ENCODE data around the gene DNLZ.

DNLZ gene

DNA sequence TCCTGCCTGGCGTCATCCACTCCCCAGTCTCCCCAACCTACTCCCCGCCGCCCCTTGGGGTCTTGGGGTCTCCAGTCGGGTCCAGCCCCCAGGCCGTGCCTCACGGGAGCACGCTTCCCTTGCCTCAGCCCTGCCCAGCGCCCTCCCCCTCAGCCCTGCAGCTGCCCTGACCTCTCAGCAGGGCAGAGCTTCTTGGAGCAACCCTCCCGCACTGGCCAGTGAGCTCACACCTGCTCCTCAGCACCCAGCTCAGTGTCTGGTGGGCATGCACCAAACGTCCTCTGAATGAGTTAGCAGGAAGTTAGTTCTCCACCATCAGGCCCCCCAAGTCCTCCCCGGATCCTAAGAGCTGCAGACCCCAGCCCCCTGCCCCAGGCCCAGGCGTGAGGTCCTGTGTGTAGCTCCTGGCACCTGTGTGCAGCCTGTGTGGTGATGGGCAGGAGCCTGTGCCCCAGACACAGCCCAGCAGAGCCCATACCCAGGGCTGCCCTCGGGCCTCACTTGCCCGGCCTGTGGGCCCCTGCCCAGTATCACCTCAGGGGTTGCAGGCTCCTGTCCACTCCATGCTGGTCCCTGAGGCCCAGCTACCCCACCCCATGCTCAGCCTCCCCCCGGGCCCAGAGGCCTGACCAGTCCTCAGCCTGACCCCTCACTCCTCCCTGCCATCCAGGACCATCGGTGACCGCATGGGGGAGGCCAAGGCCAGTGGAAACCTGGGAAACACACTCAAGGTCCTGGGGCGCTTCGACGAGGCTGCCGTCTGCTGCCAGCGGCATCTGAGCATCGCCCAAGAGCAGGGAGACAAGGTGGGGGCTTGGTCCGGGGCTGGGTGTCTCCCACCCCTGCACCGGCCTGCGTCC is 28.0 kb downstream of the DNLZ start:
- no peak for FAIRE-seq
- no peak for TF ChIP-seq POLR2A (IDR thresholded peaks at IDR 0.05; ENCODE audit: low read depth, low read length)
- DNase-seq (ENCODE audit: insufficient read length, low spot score): no peak

DNA sequence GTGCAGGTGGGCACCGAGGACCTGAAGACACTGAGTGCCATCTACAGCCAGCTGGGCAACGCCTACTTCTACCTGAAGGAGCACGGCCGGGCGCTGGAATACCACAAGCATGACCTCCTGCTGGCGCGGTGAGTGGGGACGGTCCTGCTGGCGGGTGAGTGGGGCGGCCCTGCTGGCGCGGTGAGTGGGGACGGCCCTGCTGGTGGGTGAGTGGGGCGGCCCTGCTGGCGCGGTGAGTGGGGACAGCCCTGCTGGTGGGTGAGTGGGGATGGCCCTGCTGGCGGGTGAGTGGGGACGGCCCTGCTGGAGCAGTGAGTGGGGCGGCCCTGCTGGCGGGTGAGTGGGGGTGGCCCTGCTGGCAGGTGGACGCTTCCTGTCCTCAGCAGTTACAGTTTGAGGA is 29.0 kb downstream of the DNLZ start:
- FAIRE-seq (no peak), DNase-seq (ENCODE audit: insufficient read length, low spot score) (no peak)
- no peak for TF ChIP-seq POLR2A (IDR thresholded peaks at IDR 0.05; ENCODE audit: low read depth, low read length)

- FAIRE-seq: no peak
- TF ChIP-seq POLR2A (IDR thresholded peaks at IDR 0.05; ENCODE audit: low read depth, low read length): no peak
Measured at GRCh38 chr9:136333486-136333885, 30.1 kb downstream of the DNLZ start.

DNA sequence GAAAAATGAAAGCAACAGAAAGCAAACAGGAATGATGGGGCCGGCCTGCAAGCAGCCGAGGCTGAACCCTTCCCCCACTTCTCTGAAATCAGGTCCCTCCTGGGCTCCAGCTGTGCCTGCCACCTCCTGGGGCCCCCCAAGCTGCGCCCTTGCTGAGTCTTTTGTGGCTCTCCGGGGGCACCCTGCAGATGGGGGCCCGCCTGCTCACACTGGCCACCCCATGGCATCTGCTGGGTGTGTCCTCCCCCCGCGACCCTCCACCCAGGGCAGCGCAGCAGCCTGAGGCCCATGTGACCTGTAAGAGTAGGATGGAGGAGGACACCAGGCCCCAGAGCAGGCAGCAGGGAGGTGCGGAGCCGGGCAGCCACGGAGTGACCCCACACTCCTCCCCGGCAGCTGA is 30.5 kb downstream of the DNLZ start:
- TF ChIP-seq POLR2A (IDR thresholded peaks at IDR 0.05; ENCODE audit: low read depth, low read length): no peak
- no peak for FAIRE-seq
- DNase-seq (ENCODE audit: insufficient read length, low spot score): no peak

More at GRCh38 chr9:136333486-136333885, 30.1 kb downstream of the DNLZ start:
- DNase-seq (ENCODE audit: insufficient read length, low spot score): no peak

- TF ChIP-seq POLR2A (IDR thresholded peaks at IDR 0.05; ENCODE audit: low read depth, low read length): no peak
- no peak for FAIRE-seq
Measured at GRCh38 chr9:136332482-136332983, 31.0 kb downstream of the DNLZ start.

GRCh38 chr9:136331556-136332481 is 31.7 kb downstream of the DNLZ start:
- FAIRE-seq: no peak
- no peak for TF ChIP-seq POLR2A (IDR thresholded peaks at IDR 0.05; ENCODE audit: low read depth, low read length)
- DNase-seq (ENCODE audit: insufficient read length, low spot score): no peak

More at GRCh38 chr9:136332482-136332983, 31.0 kb downstream of the DNLZ start:
- DNase-seq (ENCODE audit: insufficient read length, low spot score): no peak

GRCh38 chr9:136331030-136331429 is 32.5 kb downstream of the DNLZ start:
- FAIRE-seq (no peak), DNase-seq (ENCODE audit: insufficient read length, low spot score) (no peak)
- TF ChIP-seq POLR2A (IDR thresholded peaks at IDR 0.05; ENCODE audit: low read depth, low read length): no peak

- no peak for TF ChIP-seq POLR2A (IDR thresholded peaks at IDR 0.05; ENCODE audit: low read depth, low read length)
- no peak for DNase-seq (ENCODE audit: insufficient read length, low spot score)
- no peak for FAIRE-seq
Measured at GRCh38 chr9:136330406-136330990, 33.0 kb downstream of the DNLZ start.

- FAIRE-seq: no peak
- TF ChIP-seq POLR2A (IDR thresholded peaks at IDR 0.05; ENCODE audit: low read depth, low read length): no peak
- no peak for DNase-seq (ENCODE audit: insufficient read length, low spot score)
Measured at GRCh38 chr9:136329636-136330405, 33.7 kb downstream of the DNLZ start.

DNA sequence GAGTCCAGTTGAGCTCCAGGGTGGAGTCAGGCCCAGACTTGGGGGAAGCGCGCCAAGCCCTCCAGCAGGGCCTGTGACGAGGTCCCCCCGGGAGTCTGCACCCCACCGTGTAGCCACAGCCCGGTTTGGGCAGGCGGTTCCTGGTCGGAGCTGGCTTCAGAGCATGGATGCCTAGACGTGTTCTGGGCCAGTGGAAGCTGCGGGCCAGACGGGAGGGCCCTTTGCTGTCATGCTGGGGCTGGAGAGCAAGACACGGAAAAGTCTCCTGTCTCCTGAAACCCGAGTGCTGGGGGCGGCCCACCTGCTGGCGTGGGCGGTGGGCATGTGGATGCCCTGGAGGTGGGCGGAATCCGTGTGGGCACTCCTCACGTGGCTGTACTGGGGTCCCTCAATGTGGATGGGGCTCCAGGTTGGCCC is 34.3 kb downstream of the DNLZ start:
- FAIRE-seq: no peak
- no peak for DNase-seq (ENCODE audit: insufficient read length, low spot score)
- no peak for TF ChIP-seq POLR2A (IDR thresholded peaks at IDR 0.05; ENCODE audit: low read depth, low read length)

DNA sequence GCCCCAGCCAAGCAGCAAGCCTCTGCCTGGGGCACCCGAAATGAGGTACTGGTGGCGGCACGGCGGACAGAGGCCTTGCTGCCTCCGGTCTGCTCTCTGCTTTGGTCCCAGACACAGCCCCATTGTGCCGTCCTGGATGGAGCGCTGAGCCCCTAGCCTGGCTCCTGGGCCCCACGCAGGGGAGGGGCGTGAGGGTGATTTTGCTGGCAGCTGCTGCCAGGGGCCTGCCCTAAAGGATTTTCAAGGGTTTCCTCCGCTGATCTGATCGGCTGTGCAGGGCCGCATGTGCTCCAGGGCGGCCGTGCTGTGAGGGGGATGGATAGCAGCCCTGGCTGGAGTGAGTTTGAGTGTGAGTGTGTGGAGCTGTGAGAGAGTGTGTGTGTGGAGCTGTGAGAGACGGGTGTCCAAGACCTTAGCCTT is 34.9 kb downstream of the DNLZ start:
- DNase-seq (ENCODE audit: insufficient read length, low spot score): no peak
- FAIRE-seq: no peak
- TF ChIP-seq POLR2A (IDR thresholded peaks at IDR 0.05; ENCODE audit: low read depth, low read length): no peak

GRCh38 chr9:136328011-136328621 is 35.4 kb downstream of the DNLZ start:
- FAIRE-seq (no peak), DNase-seq (ENCODE audit: insufficient read length, low spot score) (no peak)
- no peak for TF ChIP-seq POLR2A (IDR thresholded peaks at IDR 0.05; ENCODE audit: low read depth, low read length)

All from H54 (cell line).